RCC 7860 (cell line): ENCODE results near the gene FANCC.

ENCODE experiments used
- DNase-seq: peaks from one replicate; pipeline ENCODE4 v3.0.0-alpha.2; 2015; ENCODE audit warnings: low spot score
- FAIRE-seq: peaks from 2 replicates; lab custom pipeline; 2012; peaks lifted over from hg19 to GRCh38; lab: Jason Lieb, UNC

FANCC gene

GRCh38 chr9:95104980-95105379 lies 212.5 kb downstream of the FANCC start:
- DNase-seq = no peak

GRCh38 chr9:95104581-95104960 lies 212.9 kb downstream of the FANCC start:
- FAIRE-seq (no peak), DNase-seq (no peak)

More at GRCh38 chr9:95104980-95105379, 212.5 kb downstream of the FANCC start:
- FAIRE-seq = no peak

GRCh38 chr9:95103871-95104580 lies 213.5 kb downstream of the FANCC start:
- no peak for FAIRE-seq
- no peak for DNase-seq

GRCh38 chr9:95103281-95103771 lies 214.2 kb downstream of the FANCC start:
- FAIRE-seq = no peak
- DNase-seq = no peak

GRCh38 chr9:95102572-95102971 lies 214.9 kb downstream of the FANCC start:
- DNase-seq (no peak), FAIRE-seq (no peak)

GRCh38 chr9:95102001-95102433 lies 215.5 kb downstream of the FANCC start:
- no peak for FAIRE-seq

GRCh38 chr9:95101326-95101725 lies 216.2 kb downstream of the FANCC start:
- FAIRE-seq (no peak), DNase-seq (no peak)

More at GRCh38 chr9:95102001-95102433, 215.5 kb downstream of the FANCC start:
- DNase-seq = no peak

GRCh38 chr9:95100071-95100627 lies 217.4 kb downstream of the FANCC start:
- FAIRE-seq (no peak), DNase-seq (peak; percentile 36)

GRCh38 chr9:95099321-95100070 lies 218.0 kb downstream of the FANCC start:
- no peak for DNase-seq
- FAIRE-seq = no peak

GRCh38 chr9:95098391-95098921 lies 219.1 kb downstream of the FANCC start:
- no peak for DNase-seq
- FAIRE-seq = no peak

GRCh38 chr9:95097279-95097678 lies 220.2 kb downstream of the FANCC start:
- DNase-seq (no peak), FAIRE-seq (no peak)

GRCh38 chr9:95096807-95097206 lies 220.7 kb downstream of the FANCC start:
- no peak for DNase-seq
- no peak for FAIRE-seq

GRCh38 chr9:95096381-95096780 lies 221.1 kb downstream of the FANCC start:
- DNase-seq = no peak

GRCh38 chr9:95095641-95096355 lies 221.7 kb downstream of the FANCC start:
- DNase-seq (no peak), FAIRE-seq (no peak)

More at GRCh38 chr9:95096381-95096780, 221.1 kb downstream of the FANCC start:
- no peak for FAIRE-seq

- FAIRE-seq (no peak), DNase-seq (no peak)
These were observed 223.5 kb downstream of the FANCC start for GRCh38 chr9:95094002-95094401.

GRCh38 chr9:95093586-95093985 lies 223.9 kb downstream of the FANCC start:
- FAIRE-seq (no peak), DNase-seq (no peak)

- peak; percentile 90 for FAIRE-seq
- DNase-seq = peak; percentile 92
These were observed 225.0 kb downstream of the FANCC start for GRCh38 chr9:95092262-95093072.

GRCh38 chr9:95091601-95092261 lies 225.8 kb downstream of the FANCC start:
- FAIRE-seq = peak; percentile 88
- peak; percentile 89 for DNase-seq

- no peak for FAIRE-seq
These were observed 226.5 kb downstream of the FANCC start for GRCh38 chr9:95090871-95091577.

More at GRCh38 chr9:95090871-95091577, 226.5 kb downstream of the FANCC start:
- DNase-seq = no peak
